Upper lobe of left lung (tissue), 6 donors: ENCODE results near the gene KLKB1. TPM values are rescaled to one million over a fixed set of nuclear protein-coding genes. Genes with fewer than 3 reads are reported as not detected.

Experiments
- ATAC-seq, 2 donors: fragments of 200-7000 bp; cut with Tn5 transposase; one replicate each; pipeline ENCODE4 v1.9.1; 2022; ENCODE audit warnings: mild to moderate bottlenecking in 2 of 2, moderate library complexity in 2 of 2; ENCODE audit not compliant: low FRiP score in 2 of 2
- DNase-seq, 2 donors: peaks; one replicate each; pipeline ENCODE4 v3.0.0-alpha.2; 2019 to 2020
- H3K27ac ChIP-seq, 4 donors: fragments of 200-600 bp; sonication (generic); one replicate each; pipeline ENCODE4 v1.5.1; 2016 to 2019
- H3K27me3 ChIP-seq, 4 donors: fragments of 200-600 bp; sonication (generic); one replicate each; pipeline ENCODE4 v1.5.1; 2017 to 2019
- H3K36me3 ChIP-seq, 4 donors: fragments of 200-600 bp; sonication (generic); one replicate each; pipeline ENCODE4 v1.5.1; 2016 to 2019
- H3K4me1 ChIP-seq, 4 donors: fragments of 200-600 bp; sonication (generic); one replicate each; pipeline ENCODE4 v1.5.1; 2018 to 2019
- H3K4me3 ChIP-seq, 4 donors: fragments of 200-600 bp; sonication (generic); one replicate each; pipeline ENCODE4 v1.5.1; 2017 to 2019; ENCODE audit warnings: mild to moderate bottlenecking in 2 of 4, moderate library complexity in 1 of 4
- H3K9me3 ChIP-seq, 4 donors: fragments of 200-600 bp; sonication (generic); one replicate each; pipeline ENCODE4 v1.5.1; 2018 to 2019
- CTCF ChIP-seq, 6 experiments: fragments of 450-650 bp in 4 of 6; fragments of 200-600 bp in 2 of 6; sonication (generic) in 2 of 6; IDR thresholded peaks; one replicate each; pipeline ENCODE4 v1.5.1; 2016 to 2019; ENCODE audit warnings: antibody characterized with exemption in 6 of 6
- EP300 ChIP-seq, 4 donors: sonication (generic); formaldehyde crosslinking; IDR thresholded peaks; one replicate each; pipeline ENCODE4 v1.5.1; 2017; ENCODE audit warnings: antibody characterized with exemption in 4 of 4, control low read depth in 2 of 4
- POLR2A ChIP-seq, 4 donors: fragments of 450-650 bp; IDR thresholded peaks; one replicate each; pipeline ENCODE4 v1.5.1; 2016 to 2017; ENCODE audit warnings: antibody characterized with exemption in 4 of 4, mild to moderate bottlenecking in 2 of 4
- POLR2AphosphoS5 ChIP-seq, 2 donors: sonication (generic); formaldehyde crosslinking; IDR thresholded peaks; one replicate each; pipeline ENCODE4 v1.5.1; 2017; ENCODE audit warnings: antibody characterized with exemption in 2 of 2
- WGBS, 2 donors: methylation state at CpG; one replicate each; pipeline ENCODE4 v1.1.5; 2017 to 2018; 5-methylcytosine and 5-hydroxymethylcytosine counted together
- total RNA-seq, 6 donors: library from RNA; depleted of rRNA in 4 of 6; stranded (reverse); fragments of >200 nt in 4 of 6; gene quantifications; one replicate each; pipeline versions ENCODE4 v1.1.0 to v1.2.1, GENCODE V29; 2016 to 2021
- donor health status: DM: no; HTN: no; CAD: no; lungs with moderate emphysema.
- donor health status: DM: no; HTN: yes; CAD: no; lungs with severe emphysema.

Gene KLKB1
- 1 to 10 TPM in 2 of 6 donors, under 1 TPM in 3, not detected in 1; 0.40 to 4.7 (median 0.89) TPM for total RNA-seq

- ATAC-seq (no peak), DNase-seq (no peak)
- TF ChIP-seq POLR2AphosphoS5 (IDR thresholded peaks at IDR 0.05) (no peak), EP300 (IDR thresholded peaks at IDR 0.05) (no peak), POLR2A (IDR thresholded peaks at IDR 0.05) (no peak), CTCF (IDR thresholded peaks at IDR 0.05) (no peak)
- H3K27me3 ChIP-seq, result no peaks in the 10 kb centered on the region
- no peaks in the 10 kb centered on the region for H3K36me3 ChIP-seq
- H3K4me1 ChIP-seq, result peaks cover 0 to 3% (median 2%) of the 10 kb centered on the region in 4 donors
- H3K9me3 ChIP-seq, result peaks cover 0 to 9% (median 0%) of the 10 kb centered on the region in 4 donors
- no peak within 1 kb of the TSS for H3K27ac ChIP-seq
- WGBS, 2 donors, result 61 to 64% methylated on average over 5 of the region's 5 CpGs
- no peak within 1 kb of the TSS for H3K4me3 ChIP-seq
Measured at GRCh38 chr4:186227221-186227620, at the start of gene KLKB1. Gene KLKB1 (plus strand): TSS chr4:186227507. CDS start chr4:186228196, 689 bp downstream.

- Histone ChIP-seq H3K4me3 (no peak overlapping the region), H3K4me1 (peaks cover 8 to 21% (median 16%) of the 10 kb centered on the region in 4 donors), H3K36me3 (no peaks in the 10 kb centered on the region), H3K27ac (no peak overlapping the region), H3K27me3 (no peaks in the 10 kb centered on the region), H3K9me3 (no peaks in the 10 kb centered on the region)
- ATAC-seq (no peak), DNase-seq (no peak)
- WGBS, 2 donors, result 62 to 77% methylated on average over 3 of the region's 3 CpGs
- no peak for TF ChIP-seq EP300 (IDR thresholded peaks at IDR 0.05)
- TF ChIP-seq POLR2AphosphoS5 (IDR thresholded peaks at IDR 0.05), result no peak
- TF ChIP-seq CTCF (IDR thresholded peaks at IDR 0.05), result no peak
- TF ChIP-seq POLR2A (IDR thresholded peaks at IDR 0.05), result no peak
Measured at GRCh38 chr4:186188107-186188506, 39.2 kb upstream of the KLKB1 start.

GRCh38 chr4:186189656-186190055 is 37.7 kb upstream of the KLKB1 start:
- Histone ChIP-seq H3K4me1 (peaks cover 8 to 23% (median 21%) of the 10 kb centered on the region in 4 donors), H3K9me3 (no peaks in the 10 kb centered on the region), H3K27me3 (no peaks in the 10 kb centered on the region), H3K36me3 (no peaks in the 10 kb centered on the region), H3K4me3 (no peak overlapping the region), H3K27ac (peak overlapping the region in 1 of 4 donors; percentile 96)
- 78 to 82% methylated on average over 4 of the region's 4 CpGs for WGBS, 2 donors
- TF ChIP-seq CTCF (IDR thresholded peaks at IDR 0.05), result no peak
- TF ChIP-seq POLR2AphosphoS5 (IDR thresholded peaks at IDR 0.05), result no peak
- TF ChIP-seq POLR2A (IDR thresholded peaks at IDR 0.05), result no peak
- TF ChIP-seq EP300 (IDR thresholded peaks at IDR 0.05), result no peak
- no peak for ATAC-seq
- DNase-seq, result no peak

- Histone ChIP-seq H3K27me3 (no peaks in the 10 kb centered on the region), H3K9me3 (no peaks in the 10 kb centered on the region), H3K4me1 (peaks cover 8 to 23% (median 21%) of the 10 kb centered on the region in 4 donors), H3K27ac (peak overlapping the region; percentile 95 to 98 (median 97)), H3K4me3 (peak overlapping the region; percentile 81 to 97 (median 93)), H3K36me3 (peaks cover 0 to 8% (median 0%) of the 10 kb centered on the region in 4 donors)
- WGBS, 2 donors, result 0% methylated on average over 18 to 32 of the region's 34 CpGs
- peak in 1 of 6 experiments; percentile 12 for TF ChIP-seq CTCF (IDR thresholded peaks at IDR 0.05)
- TF ChIP-seq EP300 (IDR thresholded peaks at IDR 0.05), result no peak
- no peak for TF ChIP-seq POLR2AphosphoS5 (IDR thresholded peaks at IDR 0.05)
- TF ChIP-seq POLR2A (IDR thresholded peaks at IDR 0.05), result no peak
- peak in 1 of 2 donors; percentile 41 for DNase-seq
- peak; percentile 65 to 74 for ATAC-seq
Measured at GRCh38 chr4:186190581-186191199, 36.6 kb upstream of the KLKB1 start.
